Motor neuron (in vitro differentiated cells): Measurements from ENCODE around the gene KIF20B. TPM values are rescaled to one million over a fixed set of nuclear protein-coding genes. Genes with fewer than 3 reads are reported as not detected.

ENCODE experiments used
- ATAC-seq, 8 experiments: fragments of 200-7000 bp; cut with Tn5 transposase; replicated peaks in 6 of 8; 2 replicates each; pipeline ENCODE4 v1.8.0; 2021; ENCODE audit warnings: mild to moderate bottlenecking in 8 of 8, moderate library complexity in 8 of 8
- H3K27ac ChIP-seq, 2 donors: fragments of 250-450 bp; sonication (Bioruptor Pico); 2 replicates each; pipeline ENCODE4 v1.9.0; 2021; ENCODE audit warnings: antibody characterized with exemption in 2 of 2, mild to moderate bottlenecking in 2 of 2, moderate library complexity in 1 of 2
- H3K4me1 ChIP-seq, 2 donors: fragments of 250-450 bp; sonication (Bioruptor Pico); replicated peaks in 1 of 2; 2 replicates each; pipeline ENCODE4 v1.6.1; 2021; ENCODE audit warnings: antibody characterized with exemption in 2 of 2, mild to moderate bottlenecking in 2 of 2, moderate library complexity in 1 of 2
- H3K4me3 ChIP-seq, 5 donors: fragments of 250-450 bp; sonication (Bioruptor Pico); 2 replicates each; pipeline ENCODE4 v1.9.0; 2021; ENCODE audit warnings: antibody characterized with exemption in 5 of 5, mild to moderate bottlenecking in 5 of 5, moderate library complexity in 4 of 5
- WGBS, 10 experiments: fragments of 450-650 bp; shearing (Covaris generic); methylation state at CpG; one replicate each; pipeline ENCODE4 v1.0.0; 2022; 5-methylcytosine and 5-hydroxymethylcytosine counted together
- in situ Hi-C, 9 experiments: fragments of 400-800 bp; cut with MboI; loops; one replicate each; pipeline ENCODE4 v1.15.0; 2021; ENCODE audit warnings: low sequenced_read_pairs in 9 of 9, low pct_unique_long_range_greater_than_20kb in 2 of 9; ENCODE audit not compliant: unreplicated experiment in 9 of 9
- total RNA-seq, 8 experiments: library from RNA; unstranded; fragments of 300-600 nt; gene quantifications; 2 replicates each; pipeline versions ENCODE4 v1.2.3 to v1.2.4, GENCODE V29; 2022

The KIF20B gene
- total RNA-seq, 8 experiments from 2014 or later: 1.1 to 18.5 (median 3.6) TPM

DNA sequence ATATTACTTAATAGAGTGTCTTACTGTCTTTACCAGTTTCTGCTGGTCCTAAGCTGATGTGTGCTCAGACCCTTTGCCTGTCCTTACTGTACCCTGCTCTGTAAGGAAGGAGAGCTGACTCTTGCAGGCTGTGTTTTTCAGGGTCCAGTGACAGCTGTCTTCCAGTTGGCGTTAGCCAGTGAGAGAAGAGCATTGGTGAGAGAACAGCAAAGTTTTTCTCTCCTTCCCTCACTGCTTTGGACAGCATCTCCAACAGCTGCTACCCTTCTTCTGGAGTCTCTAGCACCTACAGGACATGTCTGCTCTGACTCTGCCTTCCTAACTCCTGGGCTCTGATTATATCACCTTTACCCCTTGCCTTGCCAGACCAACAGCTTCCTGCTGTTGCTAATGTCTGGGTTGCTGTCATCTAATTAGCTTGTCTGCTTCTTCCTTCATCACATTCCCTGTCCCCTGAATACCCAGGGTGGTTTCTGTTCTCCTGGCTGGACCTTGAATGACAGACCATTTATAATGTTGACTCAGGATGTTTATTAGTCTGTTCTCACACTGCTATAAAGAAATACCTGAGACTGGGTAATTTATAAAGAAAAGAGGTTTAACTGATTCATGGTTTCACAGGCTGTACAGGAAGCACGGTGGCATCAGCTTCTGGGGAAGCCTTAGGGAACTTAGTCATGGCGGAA is 32.9 kb upstream of the KIF20B start:
- no peak overlapping the region for H3K4me3 ChIP-seq
- in situ Hi-C loops: no loop called here
- WGBS, 10 experiments: 20 to 100% (median 88%) methylated on average over 1 to 3 of the region's 3 CpGs; no CpG with 5 or more reads in 2 of the 10 experiments
- no peak overlapping the region for H3K27ac ChIP-seq
- no peak for ATAC-seq
- no peaks in the 10 kb centered on the region for H3K4me1 ChIP-seq

- Histone ChIP-seq H3K4me1 (no peaks in the 10 kb centered on the region), H3K4me3 (no peak overlapping the region), H3K27ac (no peak overlapping the region)
- no peak for ATAC-seq
- WGBS, 10 experiments: 75 to 100% (median 88%) methylated on average over 1 of the region's 1 CpG; no CpG with 5 or more reads in 2 of the 10 experiments
- in situ Hi-C loops: no loop called here
Observed at GRCh38 chr10:89669985-89670384, 31.4 kb upstream of the KIF20B start.

DNA sequence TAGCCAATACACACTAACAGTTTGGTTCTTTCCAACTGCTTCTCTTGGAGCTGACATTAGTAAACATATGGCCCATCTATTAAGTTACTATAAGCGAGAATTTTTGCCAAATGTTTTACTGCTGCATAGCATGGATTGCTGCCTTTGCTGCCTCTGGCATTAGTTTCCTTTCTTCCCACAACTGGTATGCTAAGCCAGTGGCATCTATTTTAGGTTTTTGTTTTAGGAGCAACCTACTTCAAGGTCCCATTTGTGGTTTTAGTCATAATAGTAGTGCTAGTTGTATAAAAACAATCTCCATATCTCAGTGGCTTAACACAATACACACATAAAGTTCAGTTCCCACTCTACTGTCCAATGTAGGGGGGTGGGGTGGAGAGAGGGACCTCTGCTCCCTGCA is 30.5 kb upstream of the KIF20B start:
- Histone ChIP-seq H3K4me3 (no peak overlapping the region), H3K4me1 (no peaks in the 10 kb centered on the region), H3K27ac (no peak overlapping the region)
- ATAC-seq: no peak
- in situ Hi-C loops: no loop called here
- 14 to 100% (median 60%) methylated on average over 1 of the region's 1 CpG; no CpG with 5 or more reads in 3 of the 10 experiments for WGBS, 10 experiments

DNA sequence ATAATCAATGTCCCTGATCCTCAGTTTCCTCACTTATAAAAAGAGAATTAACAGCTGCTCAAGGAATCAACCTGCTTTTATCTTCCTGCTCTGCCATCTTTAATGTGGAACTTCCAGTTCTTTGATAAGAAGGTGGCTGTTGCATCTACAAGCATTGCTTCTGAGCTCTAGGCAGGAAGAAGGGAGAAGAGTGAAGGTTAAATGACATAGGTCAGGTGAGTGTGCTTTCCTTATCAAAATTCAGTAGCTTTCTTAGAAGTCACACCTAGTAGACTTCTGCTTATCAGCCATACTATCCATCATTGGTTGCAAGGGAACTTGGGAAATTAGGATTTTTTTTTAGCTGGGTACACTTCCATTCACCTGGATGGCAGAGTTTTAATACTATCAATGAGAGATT is 24.0 kb upstream of the KIF20B start:
- Histone ChIP-seq H3K4me3 (no peak overlapping the region), H3K4me1 (no peaks in the 10 kb centered on the region), H3K27ac (no peak overlapping the region)
- no peak for ATAC-seq
- in situ Hi-C loops: no loop called here

DNA sequence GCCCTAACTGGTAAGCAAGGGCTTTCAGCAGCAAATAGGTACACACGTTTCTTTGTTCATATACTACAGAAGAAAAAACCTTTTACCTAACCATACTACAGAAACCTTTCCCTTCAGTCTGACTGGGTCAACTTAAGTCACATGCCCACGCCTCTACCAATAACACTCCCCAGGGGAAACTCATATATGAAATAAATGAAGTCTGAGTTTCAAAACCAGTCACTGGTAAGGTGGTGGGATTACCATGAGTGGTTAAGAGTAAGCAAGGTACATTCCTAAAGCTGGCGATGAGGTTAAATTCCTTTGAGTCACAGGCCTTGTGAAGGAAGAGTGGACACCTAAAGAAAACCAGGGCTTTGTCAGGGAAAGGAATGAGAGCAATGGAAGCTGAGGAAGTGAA is 21.4 kb upstream of the KIF20B start:
- H3K4me1 ChIP-seq: no peaks in the 10 kb centered on the region
- no peak for ATAC-seq
- H3K27ac ChIP-seq: no peak overlapping the region
- 44 to 100% (median 76%) methylated on average over 1 to 3 of the region's 3 CpGs; no CpG with 5 or more reads in 2 of the 10 experiments for WGBS, 10 experiments
- H3K4me3 ChIP-seq: no peak overlapping the region
- in situ Hi-C loops: no loop called here

DNA sequence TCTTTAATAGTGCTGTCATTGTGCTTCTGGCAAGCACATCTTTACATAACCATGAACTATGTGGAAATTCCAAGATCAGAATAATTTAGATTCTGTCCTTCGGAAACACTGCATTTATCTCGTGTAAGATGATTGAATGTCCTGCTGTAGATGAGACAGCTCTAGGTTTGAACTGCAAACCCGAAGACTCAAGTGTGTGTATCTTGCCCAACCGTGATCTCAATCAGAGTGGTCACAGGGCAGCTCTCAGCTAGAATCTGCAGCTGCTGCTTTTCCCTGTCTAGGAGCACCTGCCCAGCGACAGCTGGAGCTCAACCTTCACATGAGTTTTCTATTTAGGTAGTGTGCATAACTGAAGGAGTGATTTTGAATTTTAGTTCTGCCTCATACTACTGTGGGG is 17.5 kb upstream of the KIF20B start:
- WGBS, 10 experiments: 21 to 100% (median 76%) methylated on average over 1 to 5 of the region's 5 CpGs
- no peaks in the 10 kb centered on the region for H3K4me1 ChIP-seq
- peak in 2 of 8 experiments; percentile 25 to 68 for ATAC-seq
- in situ Hi-C loops: no loop called here
- no peak overlapping the region for H3K4me3 ChIP-seq
- H3K27ac ChIP-seq: no peak overlapping the region

DNA sequence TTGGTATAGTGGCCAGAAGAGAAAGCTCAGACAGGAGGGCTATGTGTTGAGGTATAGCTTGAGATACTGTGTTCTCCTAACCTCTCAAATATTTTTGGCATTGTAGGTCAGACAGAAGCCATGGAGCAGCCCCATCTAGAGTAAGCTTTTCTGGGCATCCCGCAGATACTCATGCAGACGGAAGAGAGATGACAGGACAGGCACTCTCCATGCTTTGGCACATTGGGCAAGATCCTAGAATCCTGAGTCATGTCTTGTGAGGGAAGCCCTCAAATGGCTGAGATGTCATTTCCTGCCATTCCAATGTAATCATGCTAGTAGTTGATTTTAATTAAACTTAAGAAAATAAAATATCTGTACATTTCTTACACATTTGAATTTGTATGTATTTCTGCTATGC is 16.8 kb upstream of the KIF20B start:
- H3K4me3 ChIP-seq: no peak overlapping the region
- H3K4me1 ChIP-seq: no peaks in the 10 kb centered on the region
- ATAC-seq: peak in 1 of 8 experiments; percentile 38
- in situ Hi-C loops: no loop called here
- H3K27ac ChIP-seq: no peak overlapping the region
- WGBS, 10 experiments: 80 to 100% (median 98%) methylated on average over 1 to 2 of the region's 2 CpGs; no CpG with 5 or more reads in 4 of the 10 experiments

- Histone ChIP-seq H3K4me1 (no peaks in the 10 kb centered on the region), H3K27ac (no peak overlapping the region), H3K4me3 (no peak overlapping the region)
- in situ Hi-C loops: no loop called here
- ATAC-seq: no peak
- 50 to 100% (median 97%) methylated on average over 1 to 3 of the region's 4 CpGs; no CpG with 5 or more reads in 1 of the 10 experiments for WGBS, 10 experiments
Observed at GRCh38 chr10:89685936-89686335, 15.5 kb upstream of the KIF20B start.

GRCh38 chr10:89690027-89690426 is 11.4 kb upstream of the KIF20B start:
- no peak overlapping the region for H3K4me3 ChIP-seq
- in situ Hi-C loops: no loop called here
- 20 to 100% (median 63%) methylated on average over 1 to 2 of the region's 2 CpGs; no CpG with 5 or more reads in 1 of the 10 experiments for WGBS, 10 experiments
- no peak for ATAC-seq
- H3K27ac ChIP-seq: no peak overlapping the region
- H3K4me1 ChIP-seq: no peaks in the 10 kb centered on the region

DNA sequence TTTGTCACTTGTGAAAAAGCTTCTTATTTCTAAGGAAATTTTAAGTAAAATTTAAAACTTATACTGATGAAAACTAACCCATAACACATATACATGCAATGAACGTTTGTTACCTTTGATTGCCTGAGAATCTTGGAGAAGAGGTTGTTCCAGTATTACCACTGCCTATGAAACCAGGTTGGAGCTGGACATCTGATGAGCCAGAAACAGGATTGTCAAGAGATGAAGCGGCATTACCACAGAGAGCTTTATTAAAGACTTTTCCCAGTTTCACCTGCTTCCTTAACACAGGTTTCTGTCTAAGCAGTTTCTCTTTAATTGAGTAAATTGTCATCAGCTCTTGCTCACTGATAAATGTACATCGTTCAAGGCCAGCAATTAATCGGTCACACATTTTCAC is 9.0 kb upstream of the KIF20B start:
- Histone ChIP-seq H3K27ac (no peak overlapping the region), H3K4me3 (no peak overlapping the region), H3K4me1 (no peaks in the 10 kb centered on the region)
- ATAC-seq: no peak
- in situ Hi-C loops: no loop called here
- WGBS, 10 experiments: 42 to 100% (median 67%) methylated on average over 1 to 4 of the region's 4 CpGs

GRCh38 chr10:89693176-89693575 is 8.2 kb upstream of the KIF20B start:
- Histone ChIP-seq H3K4me3 (no peak overlapping the region), H3K27ac (no peak overlapping the region), H3K4me1 (no peaks in the 10 kb centered on the region)
- ATAC-seq: no peak
- WGBS, 10 experiments: 89 to 100% (median 97%) methylated on average over 1 to 5 of the region's 5 CpGs; no CpG with 5 or more reads in 2 of the 10 experiments
- in situ Hi-C loops: no loop called here

- in situ Hi-C loops: no loop called here
- peaks cover 6 to 9% of the 10 kb centered on the region in 2 donors for H3K4me1 ChIP-seq
- H3K27ac ChIP-seq: no peak overlapping the region
- no peak for ATAC-seq
- H3K4me3 ChIP-seq: no peak overlapping the region
- WGBS, 10 experiments: 80 to 100% (median 93%) methylated on average over 1 to 3 of the region's 3 CpGs; no CpG with 5 or more reads in 2 of the 10 experiments
Observed at GRCh38 chr10:89695307-89695706, 6.1 kb upstream of the KIF20B start.

GRCh38 chr10:89697946-89698345 is 3.4 kb upstream of the KIF20B start:
- ATAC-seq: no peak
- Histone ChIP-seq H3K4me1 (peaks cover 7 to 15% of the 10 kb centered on the region in 2 donors), H3K27ac (no peak overlapping the region), H3K4me3 (no peak overlapping the region)
- WGBS, 10 experiments: 69 to 100% (median 94%) methylated on average over 1 to 3 of the region's 3 CpGs
- in situ Hi-C loops: no loop called here

- Histone ChIP-seq H3K4me1 (peaks cover 7 to 15% of the 10 kb centered on the region in 2 donors), H3K4me3 (no peak overlapping the region), H3K27ac (no peak overlapping the region)
- in situ Hi-C loops: no loop called here
- 60 to 100% (median 100%) methylated on average over 1 to 2 of the region's 2 CpGs; no CpG with 5 or more reads in 1 of the 10 experiments for WGBS, 10 experiments
- no peak for ATAC-seq
Observed at GRCh38 chr10:89699581-89700064, 1.8 kb upstream of the KIF20B start.
